ENCODE results near the gene CREB3L4. TPM values are rescaled to one million over a fixed set of nuclear protein-coding genes. Genes with fewer than 3 reads are reported as not detected.

Gene CREB3L4
- total RNA-seq, 1 donor from 2014 or later, result 12.2 TPM

GRCh38 chr1:154014154-154014907 is 46.6 kb downstream of the CREB3L4 start:
- no peak for TF ChIP-seq CTCF (IDR thresholded peaks at IDR 0.05)
- Histone ChIP-seq H3K4me3 (no peak overlapping the region), H3K27ac (no peak overlapping the region), H3K27me3 (ENCODE audit: low read depth) (no peaks in the 10 kb centered on the region), H3K4me1 (no peaks in the 10 kb centered on the region), H3K9me3 (no peaks in the 10 kb centered on the region), H3K36me3 (no peaks in the 10 kb centered on the region)
- intact Hi-C loops (cut with DNase I), result no loop called here
- DNase-seq, result no peak
- ATAC-seq, result no peak

- no peaks in the 10 kb centered on the region for H3K4me1 ChIP-seq
- H3K4me3 ChIP-seq, result no peak overlapping the region
- no peak for TF ChIP-seq CTCF (IDR thresholded peaks at IDR 0.05)
- H3K27ac ChIP-seq, result no peak overlapping the region
- no peak for ATAC-seq
- no peaks in the 10 kb centered on the region for H3K36me3 ChIP-seq
- H3K27me3 ChIP-seq (ENCODE audit: low read depth), result no peaks in the 10 kb centered on the region
- no peak for DNase-seq
- no peaks in the 10 kb centered on the region for H3K9me3 ChIP-seq
- intact Hi-C loops (cut with DNase I), result no loop called here
These were observed 51.6 kb downstream of the CREB3L4 start for GRCh38 chr1:154019269-154019668.

GRCh38 chr1:154019940-154020339 is 52.2 kb downstream of the CREB3L4 start:
- no peaks in the 10 kb centered on the region for H3K4me1 ChIP-seq
- no peak overlapping the region for H3K27ac ChIP-seq
- intact Hi-C loops (cut with DNase I), result no loop called here
- ATAC-seq (no peak), DNase-seq (no peak)
- TF ChIP-seq CTCF (IDR thresholded peaks at IDR 0.05), result no peak
- no peak overlapping the region for H3K4me3 ChIP-seq
- H3K9me3 ChIP-seq, result no peaks in the 10 kb centered on the region
- no peaks in the 10 kb centered on the region for H3K36me3 ChIP-seq
- no peaks in the 10 kb centered on the region for H3K27me3 ChIP-seq (ENCODE audit: low read depth)

Small RNA genes lying within 50 kb of the gene (microRNA-seq; reads per million reads assigned to microRNA genes)
- not detected for gene MIR6737 (ENCODE audit: borderline number of aligned reads)

Other genes starting within 250 kb of the CREB3L4 start
- 77.3 TPM for gene INTS3, start 239.9 kb upstream of the CREB3L4 start, total RNA-seq
- gene SLC27A3, start 192.5 kb upstream of the CREB3L4 start, total RNA-seq, result 99.6 TPM
- gene GATAD2B, start 44.9 kb upstream of the CREB3L4 start, total RNA-seq, result 50.2 TPM
- gene DENND4B, start 21.2 kb upstream of the CREB3L4 start, total RNA-seq, result 95.4 TPM
- 55.8 TPM for gene CRTC2, start 9.3 kb upstream of the CREB3L4 start, total RNA-seq
- 98.4 TPM for gene SLC39A1, start 4.4 kb upstream of the CREB3L4 start, total RNA-seq
- 121 TPM for gene JTB, start 9.8 kb downstream of the CREB3L4 start, total RNA-seq
- gene RAB13, start 18.4 kb downstream of the CREB3L4 start, total RNA-seq, result 103 TPM
- 1,826 TPM for gene RPS27, start 22.9 kb downstream of the CREB3L4 start, total RNA-seq
- 1.7 TPM for gene NUP210L, start 187.2 kb downstream of the CREB3L4 start, total RNA-seq
- 334 TPM for gene TPM3, start 224.2 kb downstream of the CREB3L4 start, total RNA-seq
- gene CFAP141, start 238.4 kb downstream of the CREB3L4 start, total RNA-seq, result 2.8 TPM

Data from lower lobe of right lung (tissue), 2 donors.